ENCODE measurements around the gene TCEA2.
"Not testable (repeated sequence)": the region's sequence is repeated elsewhere in the genome, so short reads cannot be mapped to it uniquely, and the experiment has no call there.

The TCEA2 gene

GRCh38 chr20:64083804-64084684 lies 21.0 kb downstream of the TCEA2 start, which contains the start of gene LKAAEAR1:
TSS of gene LKAAEAR1 (minus strand) at chr20:64084398. CDS start at chr20:64084219, 179 bp downstream.
- Histone ChIP-seq H3K9me3 (ENCODE audit: control insufficient read depth, low read length) (no peaks in the 10 kb centered on the region), H3K4me1 (ENCODE audit: control insufficient read depth, insufficient read depth, low read depth, low read length) (peaks cover 34% of the 10 kb centered on the region), H3K4me2 (ENCODE audit: low read length, poor library complexity, severe bottlenecking) (peak within 1 kb of the TSS; percentile 91), H3K36me3 (ENCODE audit: control insufficient read depth in 1 of 2, insufficient read depth in 2 of 2, low read depth in 1 of 2, low read length in 2 of 2) (no peaks in the 10 kb centered on the region), H2BK15ac (ENCODE audit: low read depth, poor library complexity, severe bottlenecking) (no peak within 1 kb of the TSS), H4K8ac (ENCODE audit: low read length) (peak within 1 kb of the TSS; percentile 82), H2BK120ac (ENCODE audit: low read depth, low read length) (no peak within 1 kb of the TSS), H2BK5ac (ENCODE audit: low read depth, low read length, poor library complexity, severe bottlenecking) (peak within 1 kb of the TSS; percentile 46), H4K91ac (ENCODE audit: low read length) (no peak within 1 kb of the TSS), H3K14ac (ENCODE audit: low read length in 2 of 2) (no peak within 1 kb of the TSS), H3K4me3 (ENCODE audit: insufficient read depth in 1 of 2, low read depth in 1 of 2, low read length in 2 of 2) (peak within 1 kb of the TSS; percentile 61 to 72), H3K4ac (ENCODE audit: low read depth in 1 of 2, low read length in 2 of 2) (no peak within 1 kb of the TSS), H3K79me1 (replicated peaks; ENCODE audit: low read length, poor library complexity, severe bottlenecking) (peaks cover 2% of the 10 kb centered on the region), H3K27me3 (ENCODE audit: control insufficient read depth in 1 of 2, insufficient read depth in 1 of 2, low read length in 2 of 2) (peaks cover 44 to 62% of the 10 kb centered on the region in 2 experiments), H3K23ac (ENCODE audit: low read length in 2 of 2) (peak within 1 kb of the TSS in 1 of 2 experiments; percentile 2), H3K9ac (ENCODE audit: low read length) (no peak within 1 kb of the TSS), H3K27ac (ENCODE audit: low read length, poor library complexity, severe bottlenecking) (no peak within 1 kb of the TSS), H2AFZ (ENCODE audit: low read depth, low read length) (peak within 1 kb of the TSS; percentile 54), H2AK5ac (ENCODE audit: low read length, severe bottlenecking) (no peak within 1 kb of the TSS), H2BK12ac (ENCODE audit: low read length in 2 of 2) (peak within 1 kb of the TSS in 1 of 2 experiments; percentile 6), H3K18ac (ENCODE audit: low read depth in 1 of 2, low read length in 2 of 2) (peak within 1 kb of the TSS; percentile 55 to 71)
- WGBS = 6% methylated on average over 72 of the region's 86 CpGs
- DNase-seq = no peak

DNA sequence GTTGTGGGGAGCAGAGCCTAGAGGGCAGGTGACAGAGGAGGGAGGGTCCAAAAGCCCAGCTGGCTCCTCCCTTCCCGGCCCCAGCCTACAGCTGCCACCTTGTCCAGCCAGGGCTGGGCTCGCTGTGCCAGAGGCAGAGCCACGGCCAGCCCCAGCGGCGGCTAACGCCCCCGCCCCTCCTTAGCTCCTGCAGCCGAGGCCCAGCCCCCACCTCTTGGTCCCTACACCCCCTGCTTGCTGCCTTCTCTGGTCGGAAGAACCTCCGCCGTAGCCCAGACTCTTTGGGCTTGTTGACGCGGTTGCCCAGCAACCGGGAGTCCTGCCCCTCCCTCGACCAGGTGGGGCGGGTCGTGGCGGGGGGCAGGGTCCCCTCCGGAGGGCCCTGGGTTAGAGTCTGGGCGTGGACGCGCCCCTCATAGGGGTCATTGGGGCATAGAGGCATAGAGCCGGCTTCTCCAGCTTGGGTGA lies 21.7 kb downstream of the TCEA2 start:
- Histone ChIP-seq H3K23ac (ENCODE audit: low read length in 2 of 2) (no peak overlapping the region), H3K79me1 (replicated peaks; ENCODE audit: low read length, poor library complexity, severe bottlenecking) (no peaks in the 10 kb centered on the region)
- WGBS = 11% methylated on average over 21 of the region's 23 CpGs

GRCh38 chr20:64086801-64087200 lies 23.8 kb downstream of the TCEA2 start:
- H4K91ac ChIP-seq (ENCODE audit: low read length) = no peak overlapping the region
- H3K27me3 ChIP-seq (ENCODE audit: control insufficient read depth in 1 of 2, insufficient read depth in 1 of 2, low read length in 2 of 2) = peaks cover 57 to 76% of the 10 kb centered on the region in 2 experiments
- 81% methylated on average over 3 of the region's 11 CpGs for WGBS
- H2AFZ ChIP-seq (ENCODE audit: low read depth, low read length) = no peak overlapping the region
- H3K14ac ChIP-seq (ENCODE audit: low read length in 2 of 2) = no peak overlapping the region
- H2BK5ac ChIP-seq (ENCODE audit: low read depth, low read length, poor library complexity, severe bottlenecking) = no peak overlapping the region
- H3K4me3 ChIP-seq (ENCODE audit: insufficient read depth in 1 of 2, low read depth in 1 of 2, low read length in 2 of 2) = no peak overlapping the region
- H2BK15ac ChIP-seq (ENCODE audit: low read depth, poor library complexity, severe bottlenecking) = no peak overlapping the region
- no peak overlapping the region for H3K9ac ChIP-seq (ENCODE audit: low read length)
- H2BK120ac ChIP-seq (ENCODE audit: low read depth, low read length) = no peak overlapping the region
- no peak overlapping the region for H4K8ac ChIP-seq (ENCODE audit: low read length)
- H3K4me2 ChIP-seq (ENCODE audit: low read length, poor library complexity, severe bottlenecking) = no peak overlapping the region
- H3K36me3 ChIP-seq (ENCODE audit: control insufficient read depth in 1 of 2, insufficient read depth in 2 of 2, low read depth in 1 of 2, low read length in 2 of 2) = no peaks in the 10 kb centered on the region
- no peak overlapping the region for H2AK5ac ChIP-seq (ENCODE audit: low read length, severe bottlenecking)
- DNase-seq = no peak
- H3K4ac ChIP-seq (ENCODE audit: low read depth in 1 of 2, low read length in 2 of 2) = no peak overlapping the region
- H3K27ac ChIP-seq (ENCODE audit: low read length, poor library complexity, severe bottlenecking) = no peak overlapping the region
- no peaks in the 10 kb centered on the region for H3K79me1 ChIP-seq (replicated peaks; ENCODE audit: low read length, poor library complexity, severe bottlenecking)
- H3K4me1 ChIP-seq (ENCODE audit: control insufficient read depth, insufficient read depth, low read depth, low read length) = peaks cover 29% of the 10 kb centered on the region
- H3K23ac ChIP-seq (ENCODE audit: low read length in 2 of 2) = no peak overlapping the region
- no peaks in the 10 kb centered on the region for H3K9me3 ChIP-seq (ENCODE audit: control insufficient read depth, low read length)
- H3K18ac ChIP-seq (ENCODE audit: low read depth in 1 of 2, low read length in 2 of 2) = no peak overlapping the region
- H2BK12ac ChIP-seq (ENCODE audit: low read length in 2 of 2) = no peak overlapping the region

More for the DNA sequence above, 21.7 kb downstream of the TCEA2 start:
- Histone ChIP-seq H3K9ac (ENCODE audit: low read length) (no peak overlapping the region), H3K27me3 (ENCODE audit: control insufficient read depth in 1 of 2, insufficient read depth in 1 of 2, low read length in 2 of 2) (peaks cover 51 to 69% of the 10 kb centered on the region in 2 experiments), H2AK5ac (ENCODE audit: low read length, severe bottlenecking) (no peak overlapping the region), H4K8ac (ENCODE audit: low read length) (no peak overlapping the region), H2BK12ac (ENCODE audit: low read length in 2 of 2) (peak overlapping the region in 1 of 2 experiments; percentile 6), H2BK5ac (ENCODE audit: low read depth, low read length, poor library complexity, severe bottlenecking) (no peak overlapping the region), H3K9me3 (ENCODE audit: control insufficient read depth, low read length) (no peaks in the 10 kb centered on the region), H3K18ac (ENCODE audit: low read depth in 1 of 2, low read length in 2 of 2) (no peak overlapping the region), H2BK120ac (ENCODE audit: low read depth, low read length) (no peak overlapping the region), H2BK15ac (ENCODE audit: low read depth, poor library complexity, severe bottlenecking) (no peak overlapping the region), H3K4me2 (ENCODE audit: low read length, poor library complexity, severe bottlenecking) (no peak overlapping the region), H3K36me3 (ENCODE audit: control insufficient read depth in 1 of 2, insufficient read depth in 2 of 2, low read depth in 1 of 2, low read length in 2 of 2) (no peaks in the 10 kb centered on the region), H3K4me1 (ENCODE audit: control insufficient read depth, insufficient read depth, low read depth, low read length) (peaks cover 31% of the 10 kb centered on the region), H3K4ac (ENCODE audit: low read depth in 1 of 2, low read length in 2 of 2) (no peak overlapping the region), H3K27ac (ENCODE audit: low read length, poor library complexity, severe bottlenecking) (no peak overlapping the region), H3K4me3 (ENCODE audit: insufficient read depth in 1 of 2, low read depth in 1 of 2, low read length in 2 of 2) (no peak overlapping the region), H4K91ac (ENCODE audit: low read length) (no peak overlapping the region), H2AFZ (ENCODE audit: low read depth, low read length) (no peak overlapping the region), H3K14ac (ENCODE audit: low read length in 2 of 2) (no peak overlapping the region)
- no peak for DNase-seq

DNA sequence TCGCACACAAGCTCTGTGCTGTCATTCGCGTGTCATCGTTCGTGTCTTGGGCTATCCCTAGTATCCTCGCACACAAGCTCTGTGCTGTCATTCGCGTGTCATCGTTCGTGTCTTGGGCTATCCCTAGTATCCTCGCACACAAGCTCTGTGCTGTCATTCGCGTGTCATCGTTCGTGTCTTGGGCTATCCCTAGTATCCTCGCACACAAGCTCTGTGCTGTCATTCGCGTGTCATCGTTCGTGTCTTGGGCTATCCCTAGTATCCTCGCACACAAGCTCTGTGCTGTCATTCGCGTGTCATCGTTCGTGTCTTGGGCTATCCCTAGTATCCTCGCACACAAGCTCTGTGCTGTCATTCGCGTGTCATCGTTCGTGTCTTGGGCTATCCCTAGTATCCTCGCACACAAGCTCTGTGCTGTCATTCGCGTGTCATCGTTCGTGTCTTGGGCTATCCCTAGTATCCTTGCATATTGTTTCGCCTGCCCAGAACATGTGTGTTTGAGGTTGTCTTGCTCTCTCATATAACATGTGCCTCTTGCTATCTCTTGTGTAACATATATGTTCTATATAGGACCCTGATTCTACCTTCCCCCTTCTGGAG lies 24.3 kb downstream of the TCEA2 start:
- not testable (repeated sequence) for H4K91ac ChIP-seq (ENCODE audit: low read length); DNase-seq; H2AK5ac ChIP-seq (ENCODE audit: low read length, severe bottlenecking); H3K23ac ChIP-seq (ENCODE audit: low read length in 2 of 2); H3K36me3 ChIP-seq (ENCODE audit: control insufficient read depth in 1 of 2, insufficient read depth in 2 of 2, low read depth in 1 of 2, low read length in 2 of 2); H3K9ac ChIP-seq (ENCODE audit: low read length); H2AFZ ChIP-seq (ENCODE audit: low read depth, low read length); H2BK12ac ChIP-seq (ENCODE audit: low read length in 2 of 2); H2BK15ac ChIP-seq (ENCODE audit: low read depth, poor library complexity, severe bottlenecking); H2BK120ac ChIP-seq (ENCODE audit: low read depth, low read length); H3K9me3 ChIP-seq (ENCODE audit: control insufficient read depth, low read length); H2BK5ac ChIP-seq (ENCODE audit: low read depth, low read length, poor library complexity, severe bottlenecking); H3K79me1 ChIP-seq (replicated peaks; ENCODE audit: low read length, poor library complexity, severe bottlenecking); H3K14ac ChIP-seq (ENCODE audit: low read length in 2 of 2); H3K27ac ChIP-seq (ENCODE audit: low read length, poor library complexity, severe bottlenecking); H3K4ac ChIP-seq (ENCODE audit: low read depth in 1 of 2, low read length in 2 of 2); H3K4me2 ChIP-seq (ENCODE audit: low read length, poor library complexity, severe bottlenecking); H3K18ac ChIP-seq (ENCODE audit: low read depth in 1 of 2, low read length in 2 of 2); H3K4me3 ChIP-seq (ENCODE audit: insufficient read depth in 1 of 2, low read depth in 1 of 2, low read length in 2 of 2); H4K8ac ChIP-seq (ENCODE audit: low read length)
- Histone ChIP-seq H3K27me3 (ENCODE audit: control insufficient read depth in 1 of 2, insufficient read depth in 1 of 2, low read length in 2 of 2) (peaks cover 57 to 76% of the 10 kb centered on the region in 2 experiments), H3K4me1 (ENCODE audit: control insufficient read depth, insufficient read depth, low read depth, low read length) (peaks cover 24% of the 10 kb centered on the region)
- no CpG with 5 or more reads among the region's 36 CpGs for WGBS

All from mesenchymal stem cell (in vitro differentiated cells and primary cell).